ENCODE data around the gene MAP3K5. TPM values are rescaled to one million over a fixed set of nuclear protein-coding genes. Genes with fewer than 3 reads are reported as not detected.

The MAP3K5 gene
- total and polyA plus RNA-seq, 9 of the 15 experiments (the other 6 are each of a cell fraction or from before 2014, with no cell fraction given): 2.2 to 13.0 (median 9.9) TPM

- Histone ChIP-seq H3K4me1 (replicated peaks in 1 of 2; ENCODE audit: control insufficient read depth in 2 of 2, insufficient read depth in 2 of 2, low read length in 2 of 2) (peaks cover 10 to 36% of the 10 kb centered on the region in 2 experiments), H3K9me3 (replicated peaks; ENCODE audit: control insufficient read depth, insufficient read depth, low read depth, low read length) (no peaks in the 10 kb centered on the region), H4K20me1 (replicated peaks; ENCODE audit: control insufficient read depth, insufficient read depth, low read length) (no peaks in the 10 kb centered on the region), H3K27me3 (ENCODE audit: control insufficient read depth in 2 of 2, insufficient read depth in 2 of 2, low read length in 2 of 2) (no peaks in the 10 kb centered on the region), H3K9ac (ENCODE audit: insufficient read depth in 1 of 2, low read depth in 2 of 2, low read length in 2 of 2) (no peak overlapping the region), H3K9me1 (ENCODE audit: control insufficient read depth, insufficient read depth, low read length) (no peaks in the 10 kb centered on the region), H2AFZ (ENCODE audit: low read depth, low read length) (no peak overlapping the region), H3K79me2 (ENCODE audit: control insufficient read depth, insufficient read depth, low read length) (no peaks in the 10 kb centered on the region), H3K27ac (ENCODE audit: extremely low read depth, low read depth, low read length) (peak overlapping the region; percentile 13; the same call in 1 of the 3 replicates), H3K36me3 (ENCODE audit: control insufficient read depth, insufficient read depth, low read length) (peaks cover 14% of the 10 kb centered on the region; the same call in 2 of the 3 replicates), H3K4me2 (ENCODE audit: insufficient read depth, low read length) (no peak overlapping the region), H3K4me3 (no peak overlapping the region)
- no peak for DNase-seq (ENCODE audit: extremely low read depth in 1 of 4, low spot score in 3 of 4)
- ChIA-PET CTCF (ENCODE audit: low intra/inter-chr PET ratio) (interaction anchor here (0.6 to 0.7 kb wide), 2 partner anchors 178 to 611 kb away, joined by 3 read pairs; no protein-coding TSS in a partner anchor), POLR2A (no interaction called here)
- FAIRE-seq: no peak
- no TSS peak for BruUV-seq (replicated peaks)
- ATAC-seq: no peak
- in situ Hi-C loops (cut with MboI): no loop called here
- intact Hi-C loops (cut with micrococcal nuclease): no loop called here
- WGBS (ENCODE audit: insufficient coverage, low coverage, missing lambda C conversion rate): 15% methylated on average over 2 of the region's 2 CpGs
- TF ChIP-seq, protein P1, sequence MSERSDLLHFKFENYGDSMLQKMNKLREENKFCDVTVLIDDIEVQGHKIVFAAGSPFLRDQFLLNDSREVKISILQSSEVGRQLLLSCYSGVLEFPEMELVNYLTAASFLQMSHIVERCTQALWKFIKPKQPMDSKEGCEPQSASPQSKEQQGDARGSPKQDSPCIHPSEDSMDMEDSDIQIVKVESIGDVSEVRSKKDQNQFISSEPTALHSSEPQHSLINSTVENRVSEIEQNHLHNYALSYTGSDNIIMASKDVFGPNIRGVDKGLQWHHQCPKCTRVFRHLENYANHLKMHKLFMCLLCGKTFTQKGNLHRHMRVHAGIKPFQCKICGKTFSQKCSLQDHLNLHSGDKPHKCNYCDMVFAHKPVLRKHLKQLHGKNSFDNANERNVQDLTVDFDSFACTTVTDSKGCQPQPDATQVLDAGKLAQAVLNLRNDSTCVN (CRISPR knock-in tag; IDR thresholded peaks at IDR 0.05): no peak
- TF ChIP-seq PHB (CRISPR knock-in tag; IDR thresholded peaks at IDR 0.05): no peak
- TF ChIP-seq DPF2 (IDR thresholded peaks at IDR 0.05): no peak
- TF ChIP-seq SMC3 (conservative IDR thresholded peaks at IDR 0.05; ENCODE audit: insufficient read depth, low read depth, low read length): no peak
- TF ChIP-seq TGIF2 (CRISPR knock-in tag; IDR thresholded peaks at IDR 0.05): no peak
- peak in 1 of 2 experiments; percentile 47; a peak in 2 of 4 replicates for TF ChIP-seq FOXA3 (CRISPR knock-in tag; conservative IDR thresholded peaks at IDR 0.05 in 1 of 2, IDR thresholded peaks at IDR 0.05 in 1 of 2)
- no peak for TF ChIP-seq NFIC (IDR thresholded peaks at IDR 0.05)
- no peak for TF ChIP-seq PBX2 (CRISPR knock-in tag; IDR thresholded peaks at IDR 0.05; ENCODE audit: low read depth)
- TF ChIP-seq PBX2 (tag; conservative IDR thresholded peaks at IDR 0.05; ENCODE audit: low read depth): 0 out of 2 replicates have a peak, but pooled peaks have one; percentile 21
- TF ChIP-seq ZNF395 (CRISPR knock-in tag; IDR thresholded peaks at IDR 0.05): 0 out of 2 replicates have a peak, but pooled peaks have one; percentile 48
- no peak for TF ChIP-seq ZNF707 (CRISPR knock-in tag; conservative IDR thresholded peaks at IDR 0.05)
- TF ChIP-seq SMAD2 (IDR thresholded peaks at IDR 0.05; ENCODE audit: low read depth, low read length): no peak
- no peak for TF ChIP-seq CHD2 (IDR thresholded peaks at IDR 0.05; ENCODE audit: low read depth, low read length)
- no peak for TF ChIP-seq ZNF232 (CRISPR knock-in tag; IDR thresholded peaks at IDR 0.05)
- no peak for TF ChIP-seq SMARCC2 (IDR thresholded peaks at IDR 0.05; ENCODE audit: low read depth)
- no peak for TF ChIP-seq CC2D1A (IDR thresholded peaks at IDR 0.05)
- TF ChIP-seq NFATC3 (IDR thresholded peaks at IDR 0.05): no peak
- TF ChIP-seq U2AF1 (optimal IDR thresholded peaks at IDR 0.05; ENCODE audit: low read depth, low read length): no peak
These were observed 181.1 kb downstream of the MAP3K5 start for GRCh38 chr6:136611133-136611532.
